SK-N-SH (cell line): ENCODE measurements around the gene RYR3.

ENCODE experiments used
- EP300 ChIP-seq, 2 experiments: IDR thresholded peaks; 2 replicates each; pipeline versions ENCODE4 v1.4.0 to v1.6.1; 2012; ENCODE audit warnings: borderline replicate concordance in 1 of 2, low read depth in 1 of 2, low read length in 1 of 2
- EZH2phosphoT487 ChIP-seq: fragments of 200-600 bp; sonication (generic); IDR thresholded peaks from 2 replicates; pipeline ENCODE4 v1.6.1; 2017; ENCODE audit warnings: low read depth, mixed run types, mild to moderate bottlenecking, antibody characterized with exemption, moderate library complexity, borderline replicate concordance
- FOXM1 ChIP-seq: IDR thresholded peaks from 2 replicates; pipeline ENCODE4 v1.4.0; 2012; ENCODE audit warnings: low read depth, mild to moderate bottlenecking
- GABPA ChIP-seq: IDR thresholded peaks from 2 replicates; pipeline ENCODE4 v1.4.0; 2012; ENCODE audit warnings: low read depth, mild to moderate bottlenecking
- GATA2 ChIP-seq: sonication (generic); formaldehyde crosslinking; IDR thresholded peaks from 2 replicates; pipeline ENCODE4 v1.5.0; 2020; ENCODE audit warnings: mild to moderate bottlenecking, missing genetic modification reagents
- MXI1 ChIP-seq: IDR thresholded peaks from 2 replicates; pipeline ENCODE4 v1.6.1; 2012; ENCODE audit warnings: mild to moderate bottlenecking, low read depth, low read length, improper control_type of control experiment
- POLR2AphosphoS5 ChIP-seq: IDR thresholded peaks from 2 replicates; pipeline ENCODE4 v1.6.1; 2012; ENCODE audit warnings: low read depth, low read length
- RAD21 ChIP-seq: IDR thresholded peaks from 2 replicates; pipeline ENCODE4 v1.6.1; 2012; ENCODE audit warnings: mild to moderate bottlenecking, low read length
- SMC3 ChIP-seq: IDR thresholded peaks from 2 replicates; pipeline ENCODE4 v1.6.1; 2012; ENCODE audit warnings: low read depth, low read length, improper control_type of control experiment
- TEAD4 ChIP-seq: IDR thresholded peaks from 2 replicates; pipeline ENCODE4 v1.4.0; 2012; ENCODE audit warnings: mild to moderate bottlenecking, borderline replicate concordance; ENCODE audit not compliant: insufficient read depth
- TF ChIP-seq, protein P1 (sequence below): fragments of 200-600 bp; sonication (generic); IDR thresholded peaks from 2 replicates; pipeline ENCODE4 v1.6.1; 2017; ENCODE audit warnings: antibody characterized with exemption, mild to moderate bottlenecking, moderate library complexity
- TF ChIP-seq, protein P2 (sequence below): IDR thresholded peaks from 2 replicates; pipeline ENCODE4 v1.4.0; 2012; ENCODE audit warnings: low read depth

DNA sequence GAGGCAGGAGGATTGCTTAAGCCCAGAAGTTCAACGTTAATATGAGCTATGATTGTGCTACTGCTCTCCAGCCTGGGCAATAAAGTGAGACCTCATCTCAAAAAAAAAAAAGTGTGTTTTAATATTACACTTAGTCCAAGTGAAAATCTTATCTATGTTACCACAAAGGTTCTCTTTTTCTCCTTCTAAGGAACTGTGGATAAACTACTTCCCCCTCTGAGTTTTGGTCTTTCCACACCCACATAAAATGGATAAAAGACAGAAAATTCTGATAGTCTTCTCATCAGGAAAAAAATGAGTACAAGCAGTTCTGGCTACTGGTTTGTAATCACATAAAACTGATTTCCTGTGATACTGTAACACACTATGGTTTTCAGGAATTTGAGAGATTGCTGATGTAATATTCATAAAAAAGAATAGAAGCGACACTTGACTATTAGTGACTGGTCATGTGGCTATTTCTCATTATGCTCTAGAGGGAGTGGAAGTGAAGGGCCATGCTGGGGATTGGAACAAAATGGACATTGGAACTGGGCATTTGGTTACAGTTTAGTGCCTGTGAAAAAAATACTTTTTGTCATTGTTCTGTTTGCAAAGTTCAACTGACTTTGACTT, 68.2 kb downstream of the RYR3 start:
- TF ChIP-seq TEAD4: no peak
- TF ChIP-seq, protein P1, sequence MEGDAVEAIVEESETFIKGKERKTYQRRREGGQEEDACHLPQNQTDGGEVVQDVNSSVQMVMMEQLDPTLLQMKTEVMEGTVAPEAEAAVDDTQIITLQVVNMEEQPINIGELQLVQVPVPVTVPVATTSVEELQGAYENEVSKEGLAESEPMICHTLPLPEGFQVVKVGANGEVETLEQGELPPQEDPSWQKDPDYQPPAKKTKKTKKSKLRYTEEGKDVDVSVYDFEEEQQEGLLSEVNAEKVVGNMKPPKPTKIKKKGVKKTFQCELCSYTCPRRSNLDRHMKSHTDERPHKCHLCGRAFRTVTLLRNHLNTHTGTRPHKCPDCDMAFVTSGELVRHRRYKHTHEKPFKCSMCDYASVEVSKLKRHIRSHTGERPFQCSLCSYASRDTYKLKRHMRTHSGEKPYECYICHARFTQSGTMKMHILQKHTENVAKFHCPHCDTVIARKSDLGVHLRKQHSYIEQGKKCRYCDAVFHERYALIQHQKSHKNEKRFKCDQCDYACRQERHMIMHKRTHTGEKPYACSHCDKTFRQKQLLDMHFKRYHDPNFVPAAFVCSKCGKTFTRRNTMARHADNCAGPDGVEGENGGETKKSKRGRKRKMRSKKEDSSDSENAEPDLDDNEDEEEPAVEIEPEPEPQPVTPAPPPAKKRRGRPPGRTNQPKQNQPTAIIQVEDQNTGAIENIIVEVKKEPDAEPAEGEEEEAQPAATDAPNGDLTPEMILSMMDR: no peak
- TF ChIP-seq FOXM1: no peak
- TF ChIP-seq, protein P2, sequence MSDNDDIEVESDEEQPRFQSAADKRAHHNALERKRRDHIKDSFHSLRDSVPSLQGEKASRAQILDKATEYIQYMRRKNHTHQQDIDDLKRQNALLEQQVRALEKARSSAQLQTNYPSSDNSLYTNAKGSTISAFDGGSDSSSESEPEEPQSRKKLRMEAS: no peak
- no peak for TF ChIP-seq EZH2phosphoT487
- no peak for TF ChIP-seq GABPA
- no peak for TF ChIP-seq EP300 (IDR thresholded peaks at IDR 0.05; ENCODE audit: borderline replicate concordance in 1 of 2, low read depth in 1 of 2, low read length in 1 of 2)
- no peak for TF ChIP-seq MXI1
- no peak for TF ChIP-seq GATA2 (CRISPR knock-in tag)
- TF ChIP-seq POLR2AphosphoS5: no peak
- no peak for TF ChIP-seq SMC3
- TF ChIP-seq RAD21: no peak
